Measurements from ENCODE around the gene DYTN. TPM values are rescaled to one million over a fixed set of nuclear protein-coding genes. Genes with fewer than 3 reads are reported as not detected.
"Not testable (repeated sequence)": the region's sequence is repeated elsewhere in the genome, so short reads cannot be mapped to it uniquely, and the experiment has no call there.

DYTN gene
- total RNA-seq, 2 experiments from 2014 or later, result not detected

DNA sequence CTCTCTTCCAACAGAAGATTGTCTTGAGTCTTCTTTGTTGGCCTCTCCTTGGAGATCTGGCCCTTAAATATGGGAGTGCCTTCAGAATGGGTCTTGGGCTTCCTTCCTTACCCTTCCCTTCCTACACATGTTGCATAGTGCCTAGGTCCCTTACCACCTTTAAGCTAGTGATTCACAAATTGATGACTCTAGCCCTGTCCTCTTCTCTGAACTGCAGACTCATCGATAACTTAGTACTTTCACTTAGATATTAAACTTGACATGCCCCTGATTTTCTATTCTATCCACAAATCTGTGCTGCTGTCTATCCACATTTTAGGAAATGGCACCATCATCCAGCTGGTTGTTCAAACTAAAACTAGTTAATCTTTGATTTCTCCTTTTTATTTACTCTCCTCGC is 9.1 kb upstream of the DYTN start:
- H3K27ac Mint-ChIP-seq, result no peak overlapping the region
- H3K27me3 Mint-ChIP-seq (ENCODE audit: low read depth), result peaks cover 39% of the 10 kb centered on the region
- H3K36me3 Mint-ChIP-seq (ENCODE audit: low read depth), result no peaks in the 10 kb centered on the region
- no peaks in the 10 kb centered on the region for H3K9me3 Mint-ChIP-seq
- H3K4me3 Mint-ChIP-seq, result no peak overlapping the region
- DNase-seq, result no peak
- no peaks in the 10 kb centered on the region for H3K4me1 Mint-ChIP-seq (ENCODE audit: low read depth)
- intact Hi-C loops (cut with micrococcal nuclease), result no loop called here
- CTCF ChIA-PET, result no interaction called here

GRCh38 chr2:206723288-206723687 is 5.1 kb upstream of the DYTN start:
- intact Hi-C loops (cut with micrococcal nuclease), result no loop called here
- Mint-ChIP-seq H3K9me3 (peaks cover 3% of the 10 kb centered on the region), H3K27me3 (ENCODE audit: low read depth) (peaks cover 30% of the 10 kb centered on the region), H3K36me3 (ENCODE audit: low read depth) (no peaks in the 10 kb centered on the region), H3K27ac (no peak overlapping the region), H3K4me1 (ENCODE audit: low read depth) (no peaks in the 10 kb centered on the region), H3K4me3 (no peak overlapping the region)
- CTCF ChIA-PET, result interaction anchor here (0.6 kb wide), 1 partner anchor 521 kb away, joined by 3 read pairs; no protein-coding TSS in a partner anchor
- no peak for DNase-seq

DNA sequence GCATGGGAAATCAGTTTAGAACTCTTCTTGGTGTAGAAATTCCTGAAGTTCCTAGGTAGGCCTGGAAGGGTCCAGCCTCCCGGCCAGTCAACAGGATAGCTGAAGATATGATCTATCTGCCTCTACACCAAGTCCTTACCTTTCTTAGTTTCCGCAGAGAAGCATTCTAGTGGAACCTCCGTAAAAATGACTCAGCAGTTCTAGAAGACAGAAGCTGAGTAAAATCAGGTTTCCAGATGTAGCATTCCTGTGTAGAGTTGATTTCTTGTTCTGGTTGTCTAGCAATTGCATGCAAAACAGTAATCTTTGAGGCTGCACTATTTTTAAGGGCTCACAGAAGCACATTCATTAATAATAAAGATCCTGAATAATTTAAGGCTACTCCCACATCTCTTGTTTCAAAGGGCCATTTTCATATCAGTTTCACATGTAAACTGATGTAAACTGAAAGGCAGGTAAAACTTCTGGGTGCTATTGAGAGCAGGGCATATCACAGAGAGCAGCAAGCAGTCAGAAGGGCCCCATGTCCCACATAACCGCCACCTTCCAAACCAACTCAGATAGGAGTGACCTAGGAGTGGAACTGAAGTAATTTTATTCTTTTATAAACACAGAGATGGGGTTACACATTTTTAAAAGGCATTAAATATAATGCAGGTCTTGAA is 3.2 kb upstream of the DYTN start:
- H3K27me3 Mint-ChIP-seq (ENCODE audit: low read depth), result peaks cover 20% of the 10 kb centered on the region
- no peaks in the 10 kb centered on the region for H3K36me3 Mint-ChIP-seq (ENCODE audit: low read depth)
- H3K4me3 Mint-ChIP-seq, result no peak overlapping the region
- DNase-seq, result no peak
- no peaks in the 10 kb centered on the region for H3K4me1 Mint-ChIP-seq (ENCODE audit: low read depth)
- CTCF ChIA-PET, result no interaction called here
- H3K9me3 Mint-ChIP-seq, result peaks cover 3% of the 10 kb centered on the region
- intact Hi-C loops (cut with micrococcal nuclease), result no loop called here
- no peak overlapping the region for H3K27ac Mint-ChIP-seq

GRCh38 chr2:206716623-206717022 is 1.6 kb downstream of the DYTN start:
- DNase-seq, result no peak
- peaks cover 8% of the 10 kb centered on the region for H3K27me3 Mint-ChIP-seq (ENCODE audit: low read depth)
- intact Hi-C loops (cut with micrococcal nuclease), result no loop called here
- no peaks in the 10 kb centered on the region for H3K36me3 Mint-ChIP-seq (ENCODE audit: low read depth)
- CTCF ChIA-PET, result interaction anchor here (0.6 kb wide), 1 partner anchor 183 kb away, joined by 3 read pairs; no protein-coding TSS in a partner anchor
- H3K27ac Mint-ChIP-seq, result no peak overlapping the region
- no peak overlapping the region for H3K4me3 Mint-ChIP-seq
- H3K4me1 Mint-ChIP-seq (ENCODE audit: low read depth), result peaks cover 3% of the 10 kb centered on the region
- H3K9me3 Mint-ChIP-seq, result no peaks in the 10 kb centered on the region

- H3K4me1 Mint-ChIP-seq (ENCODE audit: low read depth); DNase-seq; intact Hi-C loops (cut with micrococcal nuclease); CTCF ChIA-PET; H3K9me3 Mint-ChIP-seq; H3K36me3 Mint-ChIP-seq (ENCODE audit: low read depth); H3K4me3 Mint-ChIP-seq; H3K27me3 Mint-ChIP-seq (ENCODE audit: low read depth); H3K27ac Mint-ChIP-seq: not testable (repeated sequence)
These were observed 3.0 kb downstream of the DYTN start for GRCh38 chr2:206715183-206715582.

DNA sequence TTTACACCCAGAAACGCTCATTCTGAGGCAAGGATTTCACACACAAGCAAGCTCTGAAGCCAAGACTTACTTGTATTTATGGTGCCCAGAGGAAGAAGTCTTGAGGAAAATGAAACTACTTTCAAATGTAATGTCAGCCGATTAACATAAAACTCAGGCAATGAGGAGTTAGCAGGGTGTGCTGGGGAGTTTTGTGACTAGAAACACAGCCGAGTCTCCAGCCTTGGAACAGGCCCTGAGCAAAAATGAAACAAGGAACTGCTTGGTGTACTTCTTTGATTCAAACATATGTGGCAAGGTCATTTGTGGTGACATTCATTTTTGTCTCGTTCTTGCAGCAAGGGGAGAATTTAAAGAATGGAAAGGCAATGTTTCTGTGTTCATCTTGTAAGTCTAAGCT is 4.5 kb downstream of the DYTN start:
- peaks cover 3% of the 10 kb centered on the region for H3K4me1 Mint-ChIP-seq (ENCODE audit: low read depth)
- no peaks in the 10 kb centered on the region for H3K9me3 Mint-ChIP-seq
- no peak overlapping the region for H3K27ac Mint-ChIP-seq
- CTCF ChIA-PET, result no interaction called here
- no peak for DNase-seq
- intact Hi-C loops (cut with micrococcal nuclease), result no loop called here
- no peak overlapping the region for H3K4me3 Mint-ChIP-seq
- peaks cover 5% of the 10 kb centered on the region for H3K27me3 Mint-ChIP-seq (ENCODE audit: low read depth)
- no peaks in the 10 kb centered on the region for H3K36me3 Mint-ChIP-seq (ENCODE audit: low read depth)

DNA sequence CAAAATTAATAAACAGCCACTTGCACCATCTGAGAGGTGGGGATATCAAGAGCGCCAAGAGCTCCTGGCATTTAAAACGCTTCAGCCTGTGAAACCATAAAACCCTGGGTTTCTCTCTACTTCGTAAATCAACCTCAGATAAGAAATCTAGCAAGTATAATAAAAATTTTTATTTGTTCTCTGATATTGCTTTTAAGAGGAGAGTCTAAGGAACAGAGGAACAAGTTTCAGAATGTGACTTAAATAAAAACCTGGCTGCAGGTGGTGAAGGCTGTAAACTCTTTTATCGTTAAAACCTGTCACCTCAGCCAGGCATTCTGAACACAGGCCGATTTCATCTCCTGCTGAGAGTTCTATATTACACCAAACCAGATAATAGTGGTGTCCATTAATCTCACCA is 9.9 kb downstream of the DYTN start:
- Mint-ChIP-seq H3K4me1 (ENCODE audit: low read depth) (no peaks in the 10 kb centered on the region), H3K27ac (no peak overlapping the region), H3K27me3 (ENCODE audit: low read depth) (no peaks in the 10 kb centered on the region), H3K36me3 (ENCODE audit: low read depth) (no peaks in the 10 kb centered on the region), H3K4me3 (no peak overlapping the region), H3K9me3 (no peaks in the 10 kb centered on the region)
- intact Hi-C loops (cut with micrococcal nuclease), result no loop called here
- no peak for DNase-seq
- CTCF ChIA-PET, result interaction anchor here (1.1 kb wide), 1 partner anchor 72 kb away, joined by 3 read pairs; no protein-coding TSS in a partner anchor

GRCh38 chr2:206707164-206707701 is 11.0 kb downstream of the DYTN start:
- H3K4me3 Mint-ChIP-seq, result no peak overlapping the region
- no peak for DNase-seq
- no peak overlapping the region for H3K27ac Mint-ChIP-seq
- H3K27me3 Mint-ChIP-seq (ENCODE audit: low read depth), result no peaks in the 10 kb centered on the region
- H3K9me3 Mint-ChIP-seq, result no peaks in the 10 kb centered on the region
- no peaks in the 10 kb centered on the region for H3K4me1 Mint-ChIP-seq (ENCODE audit: low read depth)
- CTCF ChIA-PET, result interaction anchor here (1.1 kb wide), 1 partner anchor 73 kb away, joined by 3 read pairs; no protein-coding TSS in a partner anchor
- intact Hi-C loops (cut with micrococcal nuclease), result no loop called here
- H3K36me3 Mint-ChIP-seq (ENCODE audit: low read depth), result no peaks in the 10 kb centered on the region

DNA sequence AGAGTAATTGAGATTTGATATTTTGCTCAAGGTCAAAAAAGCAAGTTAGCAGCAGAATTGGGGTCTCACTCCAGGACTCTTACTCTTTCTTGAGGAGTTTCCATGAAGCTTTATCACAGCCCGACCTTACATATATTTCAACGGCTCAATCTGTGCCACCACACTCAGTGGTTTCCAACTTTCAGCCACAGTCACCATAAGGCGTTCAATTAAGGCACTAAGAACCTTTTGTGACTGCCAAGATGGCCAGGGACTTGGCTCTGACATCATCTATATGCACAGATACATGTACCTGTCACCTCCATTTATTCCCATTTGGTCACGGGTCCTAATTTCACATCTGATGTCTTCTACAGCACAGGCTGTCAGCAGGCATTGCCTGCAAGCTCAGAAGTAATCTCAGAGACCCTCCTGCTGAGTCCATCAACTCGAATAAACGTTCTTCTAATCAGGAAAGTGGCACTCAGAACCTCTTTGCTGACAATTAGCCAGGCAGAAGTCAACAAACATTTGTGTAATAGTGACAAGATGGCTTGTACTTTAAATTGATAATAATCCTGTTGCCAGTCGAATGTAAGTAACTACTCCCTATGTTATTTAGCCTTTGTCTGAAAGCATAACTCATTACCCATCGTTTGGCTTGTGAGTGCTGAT is 16.1 kb downstream of the DYTN start:
- no peak for DNase-seq
- intact Hi-C loops (cut with micrococcal nuclease), result no loop called here
- CTCF ChIA-PET, result no interaction called here
- peaks cover 5% of the 10 kb centered on the region for H3K27me3 Mint-ChIP-seq (ENCODE audit: low read depth)
- no peak overlapping the region for H3K4me3 Mint-ChIP-seq
- no peak overlapping the region for H3K27ac Mint-ChIP-seq
- peaks cover 4% of the 10 kb centered on the region for H3K4me1 Mint-ChIP-seq (ENCODE audit: low read depth)
- no peaks in the 10 kb centered on the region for H3K36me3 Mint-ChIP-seq (ENCODE audit: low read depth)
- H3K9me3 Mint-ChIP-seq, result no peaks in the 10 kb centered on the region

- intact Hi-C loops (cut with micrococcal nuclease), result no loop called here
- no peaks in the 10 kb centered on the region for H3K36me3 Mint-ChIP-seq (ENCODE audit: low read depth)
- H3K27ac Mint-ChIP-seq, result no peak overlapping the region
- H3K27me3 Mint-ChIP-seq (ENCODE audit: low read depth), result peaks cover 5% of the 10 kb centered on the region
- no peak overlapping the region for H3K4me3 Mint-ChIP-seq
- peaks cover 4% of the 10 kb centered on the region for H3K4me1 Mint-ChIP-seq (ENCODE audit: low read depth)
- CTCF ChIA-PET, result interaction anchor here (2.1 to 2.2 kb wide), 2 partner anchors 82 to 774 kb away, joined by 5 to 8 read pairs; no protein-coding TSS in a partner anchor
- H3K9me3 Mint-ChIP-seq, result no peaks in the 10 kb centered on the region
- DNase-seq, result no peak
These were observed 18.0 kb downstream of the DYTN start for GRCh38 chr2:206700156-206700555.

GRCh38 chr2:206698811-206699210 is 19.4 kb downstream of the DYTN start:
- no peaks in the 10 kb centered on the region for H3K36me3 Mint-ChIP-seq (ENCODE audit: low read depth)
- no peak for DNase-seq
- intact Hi-C loops (cut with micrococcal nuclease), result no loop called here
- peaks cover 4% of the 10 kb centered on the region for H3K4me1 Mint-ChIP-seq (ENCODE audit: low read depth)
- H3K27me3 Mint-ChIP-seq (ENCODE audit: low read depth), result peaks cover 5% of the 10 kb centered on the region
- H3K27ac Mint-ChIP-seq, result no peak overlapping the region
- H3K9me3 Mint-ChIP-seq, result no peaks in the 10 kb centered on the region
- H3K4me3 Mint-ChIP-seq, result no peak overlapping the region
- CTCF ChIA-PET, result interaction anchor here (1.1 to 2.2 kb wide), 3 partner anchors 84 to 775 kb away, joined by 3 to 8 read pairs (median 5); no protein-coding TSS in a partner anchor

- CTCF ChIA-PET, result interaction anchor here (0.6 to 1.4 kb wide), 3 partner anchors 85 to 776 kb away, joined by 3 to 7 read pairs (median 3); no protein-coding TSS in a partner anchor
- Mint-ChIP-seq H3K9me3 (no peaks in the 10 kb centered on the region), H3K4me1 (ENCODE audit: low read depth) (peaks cover 4% of the 10 kb centered on the region), H3K4me3 (no peak overlapping the region), H3K36me3 (ENCODE audit: low read depth) (no peaks in the 10 kb centered on the region), H3K27ac (no peak overlapping the region), H3K27me3 (ENCODE audit: low read depth) (peaks cover 5% of the 10 kb centered on the region)
- intact Hi-C loops (cut with micrococcal nuclease), result no loop called here
- no peak for DNase-seq
These were observed 21.3 kb downstream of the DYTN start for GRCh38 chr2:206696910-206697309.
